ENCODE measurements around the gene SRMS. TPM values are rescaled to one million over a fixed set of nuclear protein-coding genes. Genes with fewer than 3 reads are reported as not detected.

SRMS gene
- polyA plus RNA-seq (2014; cell fraction: cytosol; rRNA removed): not detected in 2 replicates
- polyA plus RNA-seq (2014; cell fraction: nucleus; rRNA removed): not detected in 2 replicates

DNA sequence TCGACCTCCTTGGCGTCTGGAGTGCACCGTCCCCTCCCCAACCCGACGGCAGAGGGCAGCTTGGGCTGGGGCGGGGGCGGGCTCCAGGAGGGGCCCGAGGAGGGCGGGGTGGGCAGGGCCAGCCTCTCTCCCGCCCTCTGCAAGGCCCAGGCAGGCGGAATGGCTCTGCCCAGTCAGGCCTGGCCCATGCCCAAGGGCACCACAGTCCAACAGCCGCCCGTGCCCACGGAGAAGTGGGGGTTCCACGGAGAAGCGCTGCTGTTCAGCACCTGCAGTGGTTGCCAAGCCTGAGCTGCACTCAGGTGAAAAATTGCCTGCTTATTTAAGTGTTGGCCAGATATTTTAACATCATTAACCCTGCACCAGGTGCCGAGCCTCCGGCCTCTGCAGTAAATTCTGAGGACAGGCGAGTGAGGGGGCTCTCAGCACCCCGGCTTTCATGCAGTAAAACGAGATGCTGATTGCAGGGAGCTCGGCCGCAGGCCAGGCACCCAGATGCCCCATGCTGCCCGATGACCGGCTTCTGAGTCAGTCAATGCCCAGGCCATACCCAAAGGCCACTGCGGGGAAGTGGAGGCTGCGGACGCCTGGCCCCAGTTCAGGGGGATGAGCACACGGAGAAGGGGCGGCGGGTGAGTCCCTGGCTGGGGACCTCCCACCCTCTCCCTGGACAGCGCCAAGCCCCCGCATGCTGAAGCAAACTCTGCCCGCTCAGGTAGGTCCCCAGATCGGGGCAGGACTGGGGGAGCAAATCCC, at the start of gene SRMS:
SRMS (minus strand) TSS at position 25 of the 756 bp plus-strand sequence. CDS start 286 bp downstream, outside the sequence.
- DNase-seq (ENCODE audit: low spot score): no peak

GRCh38 chr20:63596423-63596822, 48.9 kb upstream of the SRMS start:
- no peak for DNase-seq (ENCODE audit: low spot score)

GRCh38 chr20:63595416-63596127, 48.0 kb upstream of the SRMS start:
- DNase-seq (ENCODE audit: low spot score): no peak

GRCh38 chr20:63594043-63594561, 46.6 kb upstream of the SRMS start:
- DNase-seq (ENCODE audit: low spot score): no peak

- no peak for DNase-seq (ENCODE audit: low spot score)
Measured at GRCh38 chr20:63592661-63593060, 45.1 kb upstream of the SRMS start.

DNA sequence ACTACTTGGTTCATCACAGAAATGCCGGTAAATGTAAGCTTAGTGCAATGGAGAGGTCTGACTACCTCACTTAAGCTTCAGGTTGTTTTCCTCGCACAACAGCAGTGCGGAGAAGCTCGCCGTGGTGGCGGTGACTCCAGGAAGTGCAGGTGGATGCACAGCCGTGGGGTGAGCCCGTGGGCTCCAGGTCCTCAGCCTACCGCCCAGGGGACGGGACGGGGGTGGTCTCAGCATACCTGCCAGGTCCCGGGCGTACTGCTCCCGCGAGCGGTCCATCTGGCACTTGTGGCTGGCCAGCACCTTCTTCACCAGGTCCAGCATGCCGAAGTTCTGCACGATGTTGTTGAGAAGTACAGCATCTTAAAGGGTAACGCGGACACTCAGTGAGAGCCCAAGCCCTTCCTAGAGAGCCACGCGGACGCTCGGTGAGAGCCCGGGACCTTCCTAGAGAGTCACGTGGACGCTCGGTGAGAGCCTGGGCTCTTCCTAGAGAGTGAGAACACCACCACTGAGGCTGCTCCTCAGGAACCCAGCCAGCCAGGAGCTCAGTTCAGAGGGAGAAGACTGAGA, 44.3 kb upstream of the SRMS start:
- no peak for DNase-seq (ENCODE audit: low spot score)

- DNase-seq (ENCODE audit: low spot score): no peak
Measured at GRCh38 chr20:63591147-63591533, 43.6 kb upstream of the SRMS start.

- DNase-seq (ENCODE audit: low spot score): no peak
Measured at GRCh38 chr20:63590218-63591146, 42.9 kb upstream of the SRMS start.

- no peak for DNase-seq (ENCODE audit: low spot score)
Measured at GRCh38 chr20:63589261-63590217, 42.0 kb upstream of the SRMS start.

GRCh38 chr20:63588641-63589041, 41.1 kb upstream of the SRMS start:
- DNase-seq (ENCODE audit: low spot score): no peak

DNA sequence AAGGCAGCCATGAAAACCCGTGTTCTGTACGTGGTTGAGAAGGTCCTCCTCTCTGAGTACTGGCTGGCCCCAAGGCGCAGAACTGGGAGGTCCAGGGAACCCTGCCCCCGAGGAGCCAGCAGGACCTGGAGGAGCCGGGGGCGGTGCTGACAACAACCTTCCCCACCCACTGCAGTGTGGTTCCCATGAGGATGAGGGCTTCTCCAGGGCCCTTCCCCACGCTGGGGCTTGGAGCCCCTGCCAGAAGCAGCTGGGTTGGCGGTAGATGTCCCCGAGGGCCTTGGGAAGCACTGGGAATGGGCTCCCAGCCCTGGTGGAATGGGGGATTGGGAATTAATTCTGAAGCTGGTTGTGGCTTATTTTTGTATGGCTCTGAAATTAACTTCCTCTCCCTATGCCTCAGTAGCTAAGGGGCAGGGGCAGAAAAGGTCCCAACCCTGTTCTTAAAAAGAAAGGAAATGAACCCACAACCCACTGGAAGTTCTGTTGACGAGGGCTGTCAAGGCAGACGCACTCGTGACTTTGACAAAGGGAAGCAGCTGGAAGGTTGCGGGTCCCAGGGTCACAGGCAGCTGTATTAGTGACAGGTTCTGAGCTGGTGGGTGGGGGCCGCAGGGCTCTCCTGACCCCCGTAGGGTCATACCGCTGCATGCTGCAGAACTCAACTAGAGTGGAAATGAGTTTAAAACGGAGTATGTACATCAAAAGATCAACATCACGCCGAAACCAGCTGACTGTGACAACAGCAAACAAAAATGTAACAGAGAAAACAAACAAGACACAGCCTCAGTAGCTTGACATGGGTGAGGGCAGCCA, 40.4 kb upstream of the SRMS start:
- no peak for DNase-seq (ENCODE audit: low spot score)

GRCh38 chr20:63587256-63587655, 39.7 kb upstream of the SRMS start:
- no peak for DNase-seq (ENCODE audit: low spot score)

DNA sequence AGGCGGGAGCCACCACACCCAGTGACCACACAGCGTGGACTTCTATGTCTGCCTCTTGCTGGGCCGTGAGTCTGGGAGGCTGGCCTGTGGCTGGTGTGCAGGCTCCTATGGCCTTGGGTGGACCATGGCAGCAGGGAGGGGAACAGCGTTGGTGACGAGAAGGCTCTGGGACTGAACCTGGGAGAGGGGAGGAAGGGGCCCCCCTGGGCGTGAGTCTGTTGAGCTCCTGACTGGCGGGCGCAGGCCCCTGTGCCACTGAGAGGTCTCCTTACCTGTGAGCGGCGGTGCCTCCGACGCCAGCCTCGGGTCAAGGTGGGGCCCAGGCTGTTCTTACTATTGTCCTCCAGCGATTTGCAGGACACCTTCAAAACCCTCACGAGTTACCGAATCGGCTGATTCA, 39.2 kb upstream of the SRMS start:
- DNase-seq (ENCODE audit: low spot score): no peak

DNA sequence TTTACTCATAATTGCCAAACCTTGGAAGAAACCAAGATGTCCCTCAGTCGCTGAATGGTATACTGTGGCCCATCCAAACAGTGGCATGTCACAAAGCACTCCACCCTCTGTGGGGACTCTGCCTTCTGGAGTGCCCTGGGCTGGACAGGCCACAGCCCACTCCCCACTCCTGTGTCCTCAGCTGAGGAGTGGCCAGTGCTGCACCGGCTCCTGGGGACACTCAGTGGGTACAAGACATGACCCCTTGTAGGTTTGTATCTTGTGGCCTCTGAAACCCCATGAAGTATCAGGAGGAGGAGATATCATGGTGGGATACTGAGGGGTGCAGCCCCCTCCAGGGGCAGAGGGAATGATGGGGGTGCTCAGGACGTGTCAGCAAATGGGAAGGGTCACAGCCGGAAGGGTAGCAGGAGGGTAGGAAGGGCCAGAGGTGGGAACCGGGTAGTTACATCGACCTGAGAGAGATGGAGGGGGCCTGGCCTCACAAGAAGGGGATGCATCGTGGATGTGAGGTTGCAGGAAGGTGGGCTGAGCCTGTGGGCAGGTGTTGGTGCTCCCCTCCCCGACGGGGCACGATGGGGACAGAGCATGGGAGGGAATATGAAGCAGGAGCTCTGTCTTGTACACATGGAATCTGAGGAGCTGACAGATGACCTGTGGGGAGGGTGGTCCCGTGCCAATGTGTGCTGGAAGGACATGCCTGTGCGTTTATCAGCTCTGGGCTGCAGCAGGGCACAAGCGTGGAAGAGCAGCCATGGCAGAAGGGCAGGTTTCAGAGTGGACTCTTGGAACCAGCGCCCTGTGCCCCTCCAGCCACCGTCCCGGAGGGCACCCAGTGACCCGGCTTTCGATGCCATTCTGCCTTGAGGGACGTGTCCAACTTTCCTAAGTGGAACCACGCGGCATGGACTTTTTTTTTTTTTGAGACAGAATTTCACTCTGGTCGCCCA, 38.3 kb upstream of the SRMS start:
- DNase-seq (ENCODE audit: low spot score): no peak

DNA sequence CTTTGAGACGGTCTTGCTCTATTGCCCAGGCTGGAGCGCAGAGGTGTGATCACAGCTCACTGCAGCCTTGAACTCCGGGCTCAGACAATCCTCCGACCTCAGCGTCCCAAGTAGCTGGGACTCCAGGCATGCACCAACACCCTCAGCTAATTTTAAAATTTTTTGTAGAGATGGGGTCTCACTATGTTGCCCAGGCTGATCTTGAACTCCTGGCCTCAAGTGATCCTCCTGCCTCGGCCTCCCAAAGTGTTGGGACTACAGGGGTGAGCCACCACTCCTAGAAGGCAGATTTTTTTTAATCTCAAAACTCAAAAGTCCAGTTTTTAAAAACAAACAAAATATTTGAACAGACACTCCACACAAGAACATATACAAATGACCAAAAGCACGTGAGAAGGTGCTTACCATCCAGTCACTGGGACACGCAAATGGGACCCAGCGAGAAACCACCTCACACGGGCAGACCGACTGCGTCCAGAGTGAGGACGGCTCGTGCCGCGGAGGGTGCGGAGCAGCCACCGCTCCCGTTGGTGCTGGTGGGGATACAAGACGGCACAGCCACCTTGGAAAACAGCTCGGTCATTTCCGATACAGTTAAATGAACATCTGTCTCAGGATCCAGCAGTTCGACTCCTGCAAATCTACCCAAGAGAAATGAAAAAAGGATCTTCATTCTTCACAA, 35.0 kb upstream of the SRMS start:
- no peak for DNase-seq (ENCODE audit: low spot score)

- peak; percentile 59 for DNase-seq (ENCODE audit: low spot score)
Measured at GRCh38 chr20:63580796-63581461, 33.4 kb upstream of the SRMS start.
